GM23338 (cell line): ENCODE data around the gene FRG2.
"Not testable (repeated sequence)": the region's sequence is repeated elsewhere in the genome, so short reads cannot be mapped to it uniquely, and the experiment has no call there.

Experiments
- CREB1 ChIP-seq: fragments of 250-450 bp; sonication (Bioruptor Pico); IDR thresholded peaks from 2 replicates; pipeline ENCODE4 v1.5.0; 2020; ENCODE audit warnings: low read depth, mild to moderate bottlenecking, moderate library complexity
- CTCF ChIP-seq, 2 experiments: fragments of 200-600 bp in 1 of 2; sonication (generic) in 1 of 2; conservative IDR thresholded peaks; 2 replicates each; pipeline versions ENCODE4 v1.5.1 to v1.6.1; 2016 to 2017; ENCODE audit warnings: antibody characterized with exemption in 2 of 2, low read depth in 2 of 2, mild to moderate bottlenecking in 2 of 2, moderate library complexity in 1 of 2
- ETS1 ChIP-seq: IDR thresholded peaks from 2 replicates; pipeline ENCODE4 v1.6.1; 2016; ENCODE audit warnings: antibody characterized with exemption
- EZH2 ChIP-seq: fragments of 200-600 bp; sonication (generic); IDR thresholded peaks from one replicate; pipeline ENCODE4 v1.8.0; 2017; ENCODE audit warnings: antibody characterized with exemption, mild to moderate bottlenecking, low read depth; ENCODE audit not compliant: unreplicated experiment
- EZH2phosphoT487 ChIP-seq: fragments of 200-600 bp; sonication (generic); IDR thresholded peaks from one replicate; pipeline ENCODE4 v1.8.1; 2018; ENCODE audit warnings: antibody characterized with exemption; ENCODE audit not compliant: unreplicated experiment
- JUNB ChIP-seq: IDR thresholded peaks from one replicate; pipeline ENCODE4 v1.6.1; 2016; ENCODE audit warnings: antibody characterized with exemption; ENCODE audit not compliant: unreplicated experiment
- NANOG ChIP-seq: IDR thresholded peaks from 2 replicates; pipeline ENCODE4 v1.6.1; 2016; ENCODE audit warnings: antibody characterized with exemption, borderline replicate concordance
- POLR2AphosphoS5 ChIP-seq: IDR thresholded peaks from 2 replicates; pipeline ENCODE4 v1.6.1; 2016; ENCODE audit warnings: antibody characterized with exemption, low read depth
- REST ChIP-seq: IDR thresholded peaks from one replicate; pipeline ENCODE4 v1.6.1; 2018; ENCODE audit warnings: antibody characterized with exemption; ENCODE audit not compliant: unreplicated experiment
- STAT1 ChIP-seq: IDR thresholded peaks from one replicate; pipeline ENCODE4 v1.6.1; 2016; ENCODE audit warnings: antibody characterized with exemption; ENCODE audit not compliant: unreplicated experiment
- ZNF114 ChIP-seq: fragments of 250-450 bp; sonication (Bioruptor Pico); IDR thresholded peaks from 2 replicates; pipeline ENCODE4 v1.5.0; 2020; ENCODE audit warnings: mild to moderate bottlenecking, moderate library complexity
- ZNF331 ChIP-seq: fragments of 250-450 bp; sonication (Bioruptor Pico); IDR thresholded peaks from 2 replicates; pipeline ENCODE4 v1.5.0; 2020; ENCODE audit warnings: low read depth, mild to moderate bottlenecking, moderate library complexity

- TF ChIP-seq CTCF (conservative IDR thresholded peaks at IDR 0.05; ENCODE audit: low read depth in 2 of 2); EZH2; EZH2phosphoT487; POLR2AphosphoS5; ZNF114 (CRISPR knock-in tag); ZNF331 (CRISPR knock-in tag); ETS1; REST; CREB1 (CRISPR knock-in tag); JUNB; NANOG; STAT1: not testable (repeated sequence)
These were observed 41.3 kb downstream of the FRG2 start for GRCh38 chr4:189985651-189986243.
